AG09319 (cell line): ENCODE measurements around the gene CDYL.

Experiments used
- DNase-seq: peaks from one replicate; pipeline ENCODE4 v3.0.0-alpha.2; 2010; ENCODE audit warnings: low read depth; ENCODE audit errors: extremely low read depth
- TF ChIP-seq, protein P1 (sequence below): IDR thresholded peaks from 2 replicates; pipeline ENCODE4 v1.5.1; 2011; ENCODE audit warnings: low read depth, mild to moderate bottlenecking, inconsistent platforms, low read length, moderate library complexity

The CDYL gene

DNA sequence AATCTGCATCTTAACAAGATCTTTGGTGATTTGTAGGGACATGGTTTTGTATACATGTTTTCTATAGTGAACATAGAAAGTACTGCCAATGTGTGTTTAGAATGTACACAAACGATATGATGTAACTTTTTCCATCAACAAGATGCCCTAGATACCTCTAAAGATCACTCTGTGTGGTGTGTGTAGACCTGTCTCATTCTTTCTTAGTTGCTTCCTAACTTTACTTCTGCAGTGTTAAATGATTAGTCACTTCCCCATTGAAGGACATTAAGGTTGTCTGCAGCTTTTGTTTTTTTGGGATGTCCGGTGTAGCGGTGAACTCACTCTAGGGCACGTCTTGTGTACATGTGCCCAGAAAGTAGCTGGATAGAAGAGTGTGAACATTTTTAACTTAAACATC, 35.9 kb downstream of the CDYL start:
- no peak for DNase-seq
- TF ChIP-seq, protein P1, sequence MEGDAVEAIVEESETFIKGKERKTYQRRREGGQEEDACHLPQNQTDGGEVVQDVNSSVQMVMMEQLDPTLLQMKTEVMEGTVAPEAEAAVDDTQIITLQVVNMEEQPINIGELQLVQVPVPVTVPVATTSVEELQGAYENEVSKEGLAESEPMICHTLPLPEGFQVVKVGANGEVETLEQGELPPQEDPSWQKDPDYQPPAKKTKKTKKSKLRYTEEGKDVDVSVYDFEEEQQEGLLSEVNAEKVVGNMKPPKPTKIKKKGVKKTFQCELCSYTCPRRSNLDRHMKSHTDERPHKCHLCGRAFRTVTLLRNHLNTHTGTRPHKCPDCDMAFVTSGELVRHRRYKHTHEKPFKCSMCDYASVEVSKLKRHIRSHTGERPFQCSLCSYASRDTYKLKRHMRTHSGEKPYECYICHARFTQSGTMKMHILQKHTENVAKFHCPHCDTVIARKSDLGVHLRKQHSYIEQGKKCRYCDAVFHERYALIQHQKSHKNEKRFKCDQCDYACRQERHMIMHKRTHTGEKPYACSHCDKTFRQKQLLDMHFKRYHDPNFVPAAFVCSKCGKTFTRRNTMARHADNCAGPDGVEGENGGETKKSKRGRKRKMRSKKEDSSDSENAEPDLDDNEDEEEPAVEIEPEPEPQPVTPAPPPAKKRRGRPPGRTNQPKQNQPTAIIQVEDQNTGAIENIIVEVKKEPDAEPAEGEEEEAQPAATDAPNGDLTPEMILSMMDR = no peak

DNA sequence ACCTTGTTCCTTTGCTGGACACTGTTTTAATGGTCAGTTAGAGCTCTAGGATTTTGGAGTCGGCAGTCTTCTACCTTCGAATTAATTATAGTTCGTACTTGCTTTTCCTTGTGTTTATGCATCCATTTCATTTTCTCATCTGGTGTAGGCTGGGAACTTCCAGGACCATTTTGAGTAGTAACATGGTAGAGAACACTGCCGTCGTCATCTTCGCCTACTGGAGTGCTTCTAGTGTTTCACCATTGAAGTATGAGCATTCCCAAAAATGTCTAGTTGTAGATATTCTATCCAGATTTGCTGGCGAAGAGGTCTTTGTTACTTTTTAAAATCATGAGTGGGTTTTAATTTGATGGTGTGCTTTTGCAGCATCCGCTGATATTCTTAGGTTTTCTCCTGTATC, 36.9 kb downstream of the CDYL start:
- TF ChIP-seq, protein P1 = no peak
- no peak for DNase-seq

DNA sequence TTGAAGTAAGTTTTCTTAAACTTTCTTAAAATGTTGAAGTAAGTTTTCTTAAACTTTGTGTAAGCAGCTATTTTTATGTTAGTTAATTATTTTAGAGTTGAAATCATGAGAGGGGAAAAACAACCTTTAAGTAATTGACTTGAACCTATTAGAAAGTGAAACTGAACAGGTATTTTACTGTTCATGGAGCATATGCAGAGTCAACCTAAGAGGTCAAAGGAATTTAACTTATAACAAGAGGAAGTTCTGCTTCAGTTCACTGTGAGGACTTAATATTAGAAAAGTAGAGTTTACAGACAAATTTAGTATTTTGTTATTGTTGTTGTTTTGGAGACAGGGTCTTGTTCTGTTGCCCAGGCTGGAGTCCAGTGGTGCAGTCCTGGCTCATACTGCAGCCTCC, 38.0 kb downstream of the CDYL start:
- TF ChIP-seq, protein P1 = no peak
- DNase-seq = no peak

DNA sequence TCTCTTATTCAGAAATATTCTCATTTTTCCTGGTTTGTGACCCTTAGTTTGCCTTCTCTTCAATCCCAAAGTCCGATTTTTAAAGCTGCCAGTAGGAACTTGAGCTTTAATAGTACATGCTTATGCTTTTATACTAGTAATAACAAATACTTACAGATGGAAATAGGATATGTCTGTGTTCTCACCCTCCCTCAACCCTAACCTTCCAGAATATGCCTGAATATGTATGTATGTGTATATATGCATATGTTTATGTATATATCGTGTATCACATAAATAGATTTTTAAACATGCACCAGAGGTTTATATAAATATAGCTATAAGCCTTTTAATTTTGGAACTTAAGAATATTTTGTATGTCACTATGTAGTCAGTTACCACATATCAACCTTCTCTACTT, 38.8 kb downstream of the CDYL start:
- no peak for DNase-seq
- TF ChIP-seq, protein P1 = no peak

DNA sequence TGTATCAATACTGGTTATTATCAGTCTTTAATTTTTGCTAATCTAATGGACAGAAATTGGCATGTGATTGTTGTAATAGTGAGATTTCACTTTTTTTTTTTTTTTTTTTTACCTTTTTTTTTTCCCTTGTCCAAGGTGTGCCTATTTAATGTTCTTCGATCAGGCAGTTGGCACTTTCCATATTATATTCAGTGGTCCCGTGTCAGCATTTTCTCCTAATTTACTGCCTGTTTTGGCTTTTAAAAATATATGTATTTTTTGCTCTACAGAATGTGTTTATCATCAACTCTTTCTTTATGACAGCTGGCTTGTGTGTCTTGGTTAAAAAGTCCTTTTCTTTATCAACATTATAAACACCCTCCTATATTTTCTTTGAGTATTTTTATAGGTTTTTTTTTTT, 39.4 kb downstream of the CDYL start:
- TF ChIP-seq, protein P1 = no peak
- no peak for DNase-seq

DNA sequence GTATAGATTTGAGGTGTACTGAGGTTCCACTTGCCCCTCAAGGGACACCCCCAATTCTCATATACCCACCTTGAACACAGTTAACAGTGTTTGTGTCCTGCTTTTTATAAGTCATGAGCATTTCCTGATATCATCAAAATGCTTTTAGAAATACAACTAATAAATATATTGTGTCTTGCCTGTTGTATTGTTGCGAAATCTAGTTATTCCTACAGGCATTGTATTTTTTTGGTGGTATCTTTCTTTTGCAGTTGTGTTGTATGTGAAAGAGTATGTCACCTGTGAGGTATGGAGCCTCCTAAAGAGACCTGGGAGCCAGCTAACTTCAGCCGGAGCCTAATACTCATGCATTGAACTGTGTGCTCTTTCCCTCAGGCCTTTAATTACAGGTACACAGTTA, 40.7 kb downstream of the CDYL start:
- TF ChIP-seq, protein P1 = no peak
- DNase-seq = no peak

DNA sequence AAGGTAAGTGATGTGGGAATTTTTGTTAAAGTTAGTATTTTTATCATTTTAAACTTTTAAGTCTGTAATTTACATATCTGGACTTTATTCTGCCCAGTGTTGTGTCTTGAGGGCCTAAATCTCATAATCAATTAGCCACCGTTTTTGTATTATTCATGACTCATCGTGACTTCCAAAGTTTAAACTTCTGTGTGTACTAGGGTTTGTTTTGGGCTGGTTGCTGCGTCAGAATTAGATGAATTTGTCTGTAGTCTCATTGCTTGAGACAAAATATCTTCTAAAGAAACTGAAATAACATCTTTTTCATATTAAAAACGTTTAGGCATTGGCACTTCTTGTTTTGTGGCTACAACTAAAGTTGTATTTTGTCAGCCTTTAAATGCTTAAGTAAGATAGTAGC, 41.3 kb downstream of the CDYL start:
- TF ChIP-seq, protein P1 = no peak
- DNase-seq = no peak
